HepG2 (cell line): ENCODE results near the gene FNDC3B. TPM values are rescaled to one million over a fixed set of nuclear protein-coding genes. Genes with fewer than 3 reads are reported as not detected.

ENCODE experiments used
- AGO2 ChIP-seq: fragments of 200-400 bp; formaldehyde crosslinking; optimal IDR thresholded peaks from 2 replicates; pipeline ENCODE3; 2017; ENCODE audit warnings: mild to moderate bottlenecking, low read depth, low read length, moderate library complexity
- STAT5B ChIP-seq: sonication (generic); formaldehyde crosslinking; IDR thresholded peaks from 2 replicates; pipeline ENCODE4 v1.4.0; 2020; ENCODE audit warnings: missing genetic modification reagents
- ZNF251 ChIP-seq: sonication (generic); formaldehyde crosslinking; IDR thresholded peaks from 2 replicates; pipeline ENCODE4 v1.9.0; 2021; ENCODE audit warnings: mild to moderate bottlenecking, missing genetic modification reagents
- polyA plus RNA-seq, 8 experiments: library from polyadenylated mRNA; depleted of rRNA in 3 of 8; stranded (reverse) in 7 of 8; unstranded in 1 of 8; fragments of >200 nt; fragmentation: Illumina TruSeq in 4 of 8; extraction: Trizol in 4 of 8; gene quantifications; 2 replicates each; pipeline versions ENCODE4 v1.2.1 to v1.2.3, GENCODE V29; 2011 to 2016; ENCODE audit warnings: low read depth in 4 of 8, missing spikeins in 1 of 8, mixed read lengths in 1 of 8; ENCODE audit not compliant: insufficient read depth in 1 of 8
- total RNA-seq, 5 experiments: library from RNA; depleted of rRNA; stranded (reverse); fragments of >200 nt; fragmentation: Illumina TruSeq; extraction: Trizol; gene quantifications; 2 replicates each; pipeline ENCODE4 v1.2.3, GENCODE V29; 2016; ENCODE audit warnings: low read depth in 1 of 5
- TF ChIP-seq, protein P1 (sequence below): sonication (generic); formaldehyde crosslinking; IDR thresholded peaks from 2 replicates; pipeline ENCODE4 v1.4.0; 2020; ENCODE audit warnings: missing genetic modification reagents
- TF ChIP-seq, protein P2 (sequence below), 2 experiments: sonication (generic) in 1 of 2; formaldehyde crosslinking in 1 of 2; IDR thresholded peaks; 2 replicates each; pipeline versions ENCODE4 v1.4.0 to v1.6.1; 2016 to 2020; ENCODE audit warnings: borderline replicate concordance in 1 of 2, low read depth in 1 of 2, mild to moderate bottlenecking in 1 of 2, missing genetic modification reagents in 1 of 2

FNDC3B gene
- total and polyA plus RNA-seq, 2 of the 13 experiments (the other 11 are each of a cell fraction or from before 2014, with no cell fraction given), result 74.8 to 103 TPM

DNA sequence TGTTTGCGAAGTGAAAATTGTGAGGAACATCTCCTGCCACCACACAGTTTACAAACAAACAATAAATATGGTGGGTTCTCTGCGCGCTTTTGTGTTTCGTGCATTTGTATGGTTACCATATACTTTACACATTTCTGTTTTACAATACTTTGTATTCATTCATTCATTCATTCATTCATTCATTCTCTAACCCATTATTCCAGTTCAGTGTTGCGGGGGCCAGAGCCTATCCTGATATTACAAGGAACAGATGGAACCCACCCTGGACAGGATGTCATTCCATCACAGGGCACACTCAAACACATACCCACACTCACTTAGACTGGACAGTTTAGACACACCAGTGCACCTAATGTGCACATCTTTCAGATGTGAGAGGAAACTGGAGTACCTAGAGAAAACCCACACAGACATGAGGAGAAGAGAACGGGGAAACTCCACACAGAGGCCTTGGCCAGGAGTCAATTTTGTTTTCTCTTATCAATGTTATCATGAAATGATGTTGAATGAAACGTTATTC lies 160.5 kb downstream of the FNDC3B start (continued):
- TF ChIP-seq, protein P1, sequence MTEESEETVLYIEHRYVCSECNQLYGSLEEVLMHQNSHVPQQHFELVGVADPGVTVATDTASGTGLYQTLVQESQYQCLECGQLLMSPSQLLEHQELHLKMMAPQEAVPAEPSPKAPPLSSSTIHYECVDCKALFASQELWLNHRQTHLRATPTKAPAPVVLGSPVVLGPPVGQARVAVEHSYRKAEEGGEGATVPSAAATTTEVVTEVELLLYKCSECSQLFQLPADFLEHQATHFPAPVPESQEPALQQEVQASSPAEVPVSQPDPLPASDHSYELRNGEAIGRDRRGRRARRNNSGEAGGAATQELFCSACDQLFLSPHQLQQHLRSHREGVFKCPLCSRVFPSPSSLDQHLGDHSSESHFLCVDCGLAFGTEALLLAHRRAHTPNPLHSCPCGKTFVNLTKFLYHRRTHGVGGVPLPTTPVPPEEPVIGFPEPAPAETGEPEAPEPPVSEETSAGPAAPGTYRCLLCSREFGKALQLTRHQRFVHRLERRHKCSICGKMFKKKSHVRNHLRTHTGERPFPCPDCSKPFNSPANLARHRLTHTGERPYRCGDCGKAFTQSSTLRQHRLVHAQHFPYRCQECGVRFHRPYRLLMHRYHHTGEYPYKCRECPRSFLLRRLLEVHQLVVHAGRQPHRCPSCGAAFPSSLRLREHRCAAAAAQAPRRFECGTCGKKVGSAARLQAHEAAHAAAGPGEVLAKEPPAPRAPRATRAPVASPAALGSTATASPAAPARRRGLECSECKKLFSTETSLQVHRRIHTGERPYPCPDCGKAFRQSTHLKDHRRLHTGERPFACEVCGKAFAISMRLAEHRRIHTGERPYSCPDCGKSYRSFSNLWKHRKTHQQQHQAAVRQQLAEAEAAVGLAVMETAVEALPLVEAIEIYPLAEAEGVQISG (CRISPR knock-in tag), result no peak
- peak; percentile 41 for TF ChIP-seq AGO2
- TF ChIP-seq, protein P2, sequence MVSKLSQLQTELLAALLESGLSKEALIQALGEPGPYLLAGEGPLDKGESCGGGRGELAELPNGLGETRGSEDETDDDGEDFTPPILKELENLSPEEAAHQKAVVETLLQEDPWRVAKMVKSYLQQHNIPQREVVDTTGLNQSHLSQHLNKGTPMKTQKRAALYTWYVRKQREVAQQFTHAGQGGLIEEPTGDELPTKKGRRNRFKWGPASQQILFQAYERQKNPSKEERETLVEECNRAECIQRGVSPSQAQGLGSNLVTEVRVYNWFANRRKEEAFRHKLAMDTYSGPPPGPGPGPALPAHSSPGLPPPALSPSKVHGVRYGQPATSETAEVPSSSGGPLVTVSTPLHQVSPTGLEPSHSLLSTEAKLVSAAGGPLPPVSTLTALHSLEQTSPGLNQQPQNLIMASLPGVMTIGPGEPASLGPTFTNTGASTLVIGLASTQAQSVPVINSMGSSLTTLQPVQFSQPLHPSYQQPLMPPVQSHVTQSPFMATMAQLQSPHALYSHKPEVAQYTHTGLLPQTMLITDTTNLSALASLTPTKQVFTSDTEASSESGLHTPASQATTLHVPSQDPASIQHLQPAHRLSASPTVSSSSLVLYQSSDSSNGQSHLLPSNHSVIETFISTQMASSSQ (IDR thresholded peaks at IDR 0.05; ENCODE audit: low read depth), result no peak
- TF ChIP-seq, protein P2 (CRISPR knock-in tag; IDR thresholded peaks at IDR 0.05; ENCODE audit: borderline replicate concordance), result no peak
- TF ChIP-seq ZNF251 (CRISPR knock-in tag), result no peak
- no peak for TF ChIP-seq STAT5B (CRISPR knock-in tag)
